Measurements from ENCODE around the gene AKAP12. TPM values are rescaled to one million over a fixed set of nuclear protein-coding genes. Genes with fewer than 3 reads are reported as not detected.
A peak's percentile ranks its signal among the peaks of the same experiment; 100 is the strongest.

AKAP12 gene
- total RNA-seq, 3 donors from 2014 or later (not counting 1 experiment from before 2014, with no cell fraction given): 0.07 to 17.6 (median 0.75) TPM

DNA sequence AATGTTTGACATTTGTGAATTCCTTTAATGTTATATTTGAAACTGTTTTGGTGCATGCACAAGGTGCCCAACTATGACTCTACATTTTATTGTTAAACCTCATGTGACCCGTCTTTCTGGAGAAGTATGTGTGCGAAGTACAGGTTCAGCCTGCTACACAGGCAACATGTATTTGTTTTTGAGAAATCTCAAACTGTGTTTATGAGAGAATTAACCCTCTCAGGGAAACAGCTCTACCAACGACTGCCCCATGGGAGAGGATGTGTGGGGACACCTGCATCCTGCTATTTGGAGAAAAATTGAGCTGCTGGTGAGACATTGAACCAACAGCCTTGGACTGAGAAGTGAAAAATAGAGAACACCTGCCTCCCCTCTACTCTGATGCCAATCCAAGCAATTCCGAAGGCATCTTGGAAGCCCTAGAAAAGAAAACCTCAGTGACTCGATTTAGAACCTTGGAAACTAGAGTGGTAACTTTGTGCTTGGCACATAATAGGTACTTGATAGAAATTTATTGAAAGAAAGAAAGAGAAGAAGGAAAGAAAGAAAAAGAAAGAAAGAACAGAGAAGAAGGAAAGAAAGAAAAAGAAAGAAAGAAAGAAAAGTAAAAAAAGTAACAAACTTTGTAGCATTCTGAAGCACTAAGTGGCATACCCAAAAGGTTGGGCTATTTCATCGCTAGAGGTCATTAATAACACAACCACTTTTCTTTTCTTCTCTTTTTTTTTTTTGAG, 2.9 kb upstream of the AKAP12 start:
- intact Hi-C loops (cut with micrococcal nuclease): no loop called here
- Histone ChIP-seq H3K27ac (ENCODE audit: low read length) (no peak overlapping the region), H3K36me3 (ENCODE audit: control insufficient read depth, insufficient read depth, low read length) (no peaks in the 10 kb centered on the region), H3K4me3 (ENCODE audit: low read length) (no peak overlapping the region), H3K4me1 (ENCODE audit: control insufficient read depth, insufficient read depth, low read length) (no peaks in the 10 kb centered on the region), H3K27me3 (ENCODE audit: control insufficient read depth, insufficient read depth, low read length) (peaks cover 14% of the 10 kb centered on the region), H3K9me3 (ENCODE audit: control insufficient read depth, insufficient read depth, low read length) (no peaks in the 10 kb centered on the region)
- no peak for ATAC-seq
- Mint-ChIP-seq H3K4me3 (no peak overlapping the region), H3K36me3 (no peaks in the 10 kb centered on the region), H3K27me3 (ENCODE audit: low read depth in 2 of 2) (peaks cover 29 to 37% of the 10 kb centered on the region in 2 donors), H3K4me1 (no peaks in the 10 kb centered on the region), H3K27ac (no peak overlapping the region), H3K9me3 (no peaks in the 10 kb centered on the region)
- TF ChIP-seq, protein P1, sequence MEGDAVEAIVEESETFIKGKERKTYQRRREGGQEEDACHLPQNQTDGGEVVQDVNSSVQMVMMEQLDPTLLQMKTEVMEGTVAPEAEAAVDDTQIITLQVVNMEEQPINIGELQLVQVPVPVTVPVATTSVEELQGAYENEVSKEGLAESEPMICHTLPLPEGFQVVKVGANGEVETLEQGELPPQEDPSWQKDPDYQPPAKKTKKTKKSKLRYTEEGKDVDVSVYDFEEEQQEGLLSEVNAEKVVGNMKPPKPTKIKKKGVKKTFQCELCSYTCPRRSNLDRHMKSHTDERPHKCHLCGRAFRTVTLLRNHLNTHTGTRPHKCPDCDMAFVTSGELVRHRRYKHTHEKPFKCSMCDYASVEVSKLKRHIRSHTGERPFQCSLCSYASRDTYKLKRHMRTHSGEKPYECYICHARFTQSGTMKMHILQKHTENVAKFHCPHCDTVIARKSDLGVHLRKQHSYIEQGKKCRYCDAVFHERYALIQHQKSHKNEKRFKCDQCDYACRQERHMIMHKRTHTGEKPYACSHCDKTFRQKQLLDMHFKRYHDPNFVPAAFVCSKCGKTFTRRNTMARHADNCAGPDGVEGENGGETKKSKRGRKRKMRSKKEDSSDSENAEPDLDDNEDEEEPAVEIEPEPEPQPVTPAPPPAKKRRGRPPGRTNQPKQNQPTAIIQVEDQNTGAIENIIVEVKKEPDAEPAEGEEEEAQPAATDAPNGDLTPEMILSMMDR (IDR thresholded peaks at IDR 0.05): no peak
- DNase-seq: no peak
- 67% methylated on average over 4 of the region's 6 CpGs for WGBS (ENCODE audit: insufficient coverage)

DNA sequence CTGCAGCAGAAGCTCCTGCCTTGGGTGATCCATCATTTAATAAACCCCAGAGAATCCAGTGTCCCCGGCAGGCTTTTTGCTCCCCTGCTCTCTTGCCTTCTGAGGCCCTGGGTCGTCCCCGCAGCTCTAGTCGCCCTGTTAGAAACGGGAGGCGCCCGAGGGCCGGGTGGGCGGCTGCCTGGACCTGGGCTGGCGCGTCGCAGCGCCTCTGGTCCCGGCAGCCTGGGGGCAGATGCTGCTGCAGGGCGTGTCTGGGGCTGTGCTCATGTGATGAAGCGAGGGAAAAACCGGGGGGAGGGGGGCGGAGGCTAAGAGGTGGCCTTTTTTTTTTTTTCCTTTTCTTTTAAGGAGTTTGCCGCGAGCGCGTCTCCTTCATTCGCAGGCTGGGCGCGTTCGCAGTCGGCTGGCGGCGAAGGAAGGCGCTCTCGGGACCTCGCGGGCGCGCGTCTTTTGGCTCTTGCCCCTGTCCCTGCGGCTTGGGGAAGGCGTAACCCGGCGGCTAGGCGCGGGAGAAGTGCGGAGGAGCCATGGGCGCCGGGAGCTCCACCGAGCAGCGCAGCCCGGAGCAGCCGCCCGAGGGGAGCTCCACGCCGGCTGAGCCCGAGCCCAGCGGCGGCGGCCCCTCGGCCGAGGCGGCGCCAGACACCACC, 394 bp downstream of the AKAP12 start:
- H3K36me3 Mint-ChIP-seq: no peaks in the 10 kb centered on the region
- H3K4me1 ChIP-seq (ENCODE audit: control insufficient read depth, insufficient read depth, low read length): no peaks in the 10 kb centered on the region
- H3K27ac ChIP-seq (ENCODE audit: low read length): no peak overlapping the region
- H3K27ac Mint-ChIP-seq: no peak overlapping the region
- H3K4me3 Mint-ChIP-seq: no peak overlapping the region
- intact Hi-C loops (cut with micrococcal nuclease): no loop called here
- H3K27me3 ChIP-seq (ENCODE audit: control insufficient read depth, insufficient read depth, low read length): peaks cover 18% of the 10 kb centered on the region
- no peaks in the 10 kb centered on the region for H3K9me3 ChIP-seq (ENCODE audit: control insufficient read depth, insufficient read depth, low read length)
- TF ChIP-seq, protein P1 (IDR thresholded peaks at IDR 0.05): no peak
- under 1% methylated on average over 60 of the region's 60 CpGs for WGBS (ENCODE audit: insufficient coverage)
- no peaks in the 10 kb centered on the region for H3K9me3 Mint-ChIP-seq
- no peaks in the 10 kb centered on the region for H3K4me1 Mint-ChIP-seq
- DNase-seq (peak in 1 of 2 donors; percentile 3), ATAC-seq (peak in 1 of 3 donors; percentile 57)
- no peaks in the 10 kb centered on the region for H3K36me3 ChIP-seq (ENCODE audit: control insufficient read depth, insufficient read depth, low read length)
- no peak overlapping the region for H3K4me3 ChIP-seq (ENCODE audit: low read length)
- peaks cover 45 to 66% of the 10 kb centered on the region in 2 donors for H3K27me3 Mint-ChIP-seq (ENCODE audit: low read depth in 2 of 2)

DNA sequence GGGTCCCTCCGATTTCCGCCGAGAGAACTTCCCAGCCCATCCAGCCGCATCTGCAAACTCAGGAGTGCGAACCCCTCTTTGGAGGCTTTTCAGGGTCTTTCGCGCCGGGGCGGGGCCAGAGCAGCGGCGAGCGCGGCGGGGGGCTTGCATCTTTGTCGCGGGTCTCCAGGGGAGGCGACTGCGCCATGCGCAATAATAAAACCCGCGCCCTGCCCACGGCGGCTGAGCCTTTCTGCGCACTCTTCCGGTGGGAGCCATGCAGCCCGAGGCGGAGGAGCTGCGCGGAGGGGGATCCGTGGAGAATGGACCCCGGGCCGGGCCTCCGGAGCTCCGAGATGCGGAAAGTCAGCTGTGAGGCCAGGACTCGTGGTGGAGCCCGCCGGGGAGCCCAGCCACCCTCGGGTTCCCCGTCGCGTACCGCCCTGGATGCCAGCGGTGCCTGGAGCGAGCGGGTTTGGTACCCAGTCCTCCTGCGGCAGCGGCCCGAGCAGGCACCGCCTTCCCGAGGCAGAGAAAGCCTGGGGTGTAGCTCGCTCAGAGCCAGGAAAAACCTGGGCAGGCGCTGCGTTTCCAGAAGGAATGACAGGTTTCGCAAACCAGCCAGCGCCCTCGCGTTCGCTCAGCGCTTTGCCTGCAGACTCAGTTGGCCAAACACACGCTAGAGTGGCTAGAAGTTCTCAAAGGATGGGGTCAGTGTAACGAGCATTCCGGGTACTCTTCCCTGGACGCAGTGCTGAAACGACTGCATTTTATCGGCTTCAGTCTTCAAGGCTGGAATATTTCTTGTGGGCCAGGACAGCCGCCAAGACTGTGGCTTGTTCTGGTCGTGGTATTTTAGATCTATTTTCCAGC, 1.2 kb downstream of the AKAP12 start:
- Mint-ChIP-seq H3K27me3 (ENCODE audit: low read depth in 2 of 2) (peaks cover 45 to 61% of the 10 kb centered on the region in 2 donors), H3K4me1 (no peaks in the 10 kb centered on the region), H3K4me3 (no peak overlapping the region), H3K36me3 (no peaks in the 10 kb centered on the region), H3K27ac (no peak overlapping the region), H3K9me3 (no peaks in the 10 kb centered on the region)
- Histone ChIP-seq H3K27me3 (ENCODE audit: control insufficient read depth, insufficient read depth, low read length) (peaks cover 16% of the 10 kb centered on the region), H3K27ac (ENCODE audit: low read length) (no peak overlapping the region), H3K4me3 (ENCODE audit: low read length) (no peak overlapping the region), H3K36me3 (ENCODE audit: control insufficient read depth, insufficient read depth, low read length) (no peaks in the 10 kb centered on the region), H3K4me1 (ENCODE audit: control insufficient read depth, insufficient read depth, low read length) (no peaks in the 10 kb centered on the region), H3K9me3 (ENCODE audit: control insufficient read depth, insufficient read depth, low read length) (no peaks in the 10 kb centered on the region)
- no peak for DNase-seq
- TF ChIP-seq, protein P1 (IDR thresholded peaks at IDR 0.05): no peak
- 2% methylated on average over 68 of the region's 68 CpGs for WGBS (ENCODE audit: insufficient coverage)
- ATAC-seq: no peak
- intact Hi-C loops (cut with micrococcal nuclease): no loop called here

All from natural killer cell (primary cell).